WI38 (cell line): ENCODE data around the gene SEC14L1.

Experiments
- H3K4me3 ChIP-seq: 2 replicates; pipeline ENCODE4 v1.5.1; 2011; ENCODE audit warnings: low read depth, mild to moderate bottlenecking, control low read depth, low read length
- TF ChIP-seq, protein P1 (sequence below): IDR thresholded peaks from 2 replicates; pipeline ENCODE4 v1.5.1; 2012; ENCODE audit warnings: low read depth, mild to moderate bottlenecking, control low read depth, low read length

SEC14L1 gene

DNA sequence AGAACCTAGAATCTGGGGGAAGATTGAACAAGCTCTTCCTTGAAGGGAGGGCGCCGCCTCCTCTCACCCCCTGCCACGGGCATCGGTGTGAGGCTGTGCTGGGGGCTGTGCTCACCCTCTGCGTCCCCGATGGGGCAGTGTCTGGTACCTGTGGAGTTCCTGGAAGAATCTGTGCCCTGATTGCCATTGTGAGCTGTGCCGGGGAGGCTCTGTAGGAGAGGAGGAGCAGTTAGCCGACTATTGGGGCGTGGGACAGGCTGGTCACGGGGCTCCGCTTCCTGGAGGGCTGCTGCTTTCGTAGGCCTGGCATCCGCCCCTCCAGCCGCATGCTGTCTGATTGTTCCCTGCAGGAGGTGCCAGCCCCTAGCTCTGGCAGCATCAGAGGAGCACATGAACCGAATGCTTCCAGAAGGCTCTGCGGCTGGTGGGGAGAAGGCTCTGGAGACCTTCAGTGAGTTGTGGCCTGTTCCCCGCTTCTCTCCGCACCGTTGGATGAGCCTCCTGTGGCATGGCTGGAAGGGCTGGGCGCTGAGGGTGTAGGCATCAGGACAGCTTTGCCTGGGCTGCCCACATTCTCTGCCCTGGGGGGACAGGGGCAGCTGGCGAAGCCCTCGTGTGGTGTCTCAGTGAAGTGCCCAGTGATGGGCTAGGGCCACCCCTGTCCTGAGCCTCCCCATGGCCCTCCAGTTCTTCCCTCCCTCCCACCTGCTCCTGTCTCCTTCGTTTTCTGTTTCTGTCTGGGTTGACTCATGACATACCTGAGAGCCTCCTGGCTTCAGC is 86.9 kb downstream of the SEC14L1 start:
- no peak overlapping the region for H3K4me3 ChIP-seq
- TF ChIP-seq, protein P1, sequence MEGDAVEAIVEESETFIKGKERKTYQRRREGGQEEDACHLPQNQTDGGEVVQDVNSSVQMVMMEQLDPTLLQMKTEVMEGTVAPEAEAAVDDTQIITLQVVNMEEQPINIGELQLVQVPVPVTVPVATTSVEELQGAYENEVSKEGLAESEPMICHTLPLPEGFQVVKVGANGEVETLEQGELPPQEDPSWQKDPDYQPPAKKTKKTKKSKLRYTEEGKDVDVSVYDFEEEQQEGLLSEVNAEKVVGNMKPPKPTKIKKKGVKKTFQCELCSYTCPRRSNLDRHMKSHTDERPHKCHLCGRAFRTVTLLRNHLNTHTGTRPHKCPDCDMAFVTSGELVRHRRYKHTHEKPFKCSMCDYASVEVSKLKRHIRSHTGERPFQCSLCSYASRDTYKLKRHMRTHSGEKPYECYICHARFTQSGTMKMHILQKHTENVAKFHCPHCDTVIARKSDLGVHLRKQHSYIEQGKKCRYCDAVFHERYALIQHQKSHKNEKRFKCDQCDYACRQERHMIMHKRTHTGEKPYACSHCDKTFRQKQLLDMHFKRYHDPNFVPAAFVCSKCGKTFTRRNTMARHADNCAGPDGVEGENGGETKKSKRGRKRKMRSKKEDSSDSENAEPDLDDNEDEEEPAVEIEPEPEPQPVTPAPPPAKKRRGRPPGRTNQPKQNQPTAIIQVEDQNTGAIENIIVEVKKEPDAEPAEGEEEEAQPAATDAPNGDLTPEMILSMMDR, result no peak

- H3K4me3 ChIP-seq, result no peak overlapping the region
- TF ChIP-seq, protein P1, result no peak
These were observed 87.5 kb downstream of the SEC14L1 start for GRCh38 chr17:77228241-77228752.

- TF ChIP-seq, protein P1, result no peak
- H3K4me3 ChIP-seq, result no peak overlapping the region
These were observed 88.0 kb downstream of the SEC14L1 start for GRCh38 chr17:77228816-77229215.

DNA sequence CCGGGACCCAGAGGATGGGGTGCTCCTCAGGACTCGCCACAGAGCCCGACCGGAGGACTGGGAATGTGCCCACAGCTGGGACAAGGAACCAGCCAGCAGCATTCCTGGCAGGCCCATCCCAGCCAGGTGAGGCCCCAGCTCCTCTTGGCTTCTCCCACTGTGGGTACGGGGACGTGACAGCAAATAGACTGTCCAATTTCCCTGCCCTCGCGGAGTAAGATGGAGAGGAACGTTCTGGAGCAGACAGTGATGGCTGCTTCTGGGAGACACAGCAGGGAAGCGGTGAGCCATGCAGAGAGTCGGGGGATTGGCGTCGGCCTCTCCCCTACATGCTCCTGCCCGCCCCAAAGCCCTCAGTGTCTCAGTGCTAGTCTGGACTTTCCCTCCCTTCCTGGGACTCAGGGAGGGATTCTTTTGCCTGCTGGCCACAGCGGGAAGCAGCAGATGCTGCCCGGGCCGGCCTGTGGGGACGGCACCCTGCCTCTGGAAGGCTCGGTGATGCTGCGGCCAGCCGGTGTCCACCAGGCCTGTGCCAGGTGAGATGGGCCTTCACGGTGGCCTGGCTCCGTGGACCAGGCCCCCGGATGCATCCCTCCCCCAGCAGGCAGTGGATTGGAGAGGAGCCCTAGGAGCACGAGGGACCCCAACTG is 89.1 kb downstream of the SEC14L1 start:
- no peak overlapping the region for H3K4me3 ChIP-seq
- TF ChIP-seq, protein P1, result no peak

DNA sequence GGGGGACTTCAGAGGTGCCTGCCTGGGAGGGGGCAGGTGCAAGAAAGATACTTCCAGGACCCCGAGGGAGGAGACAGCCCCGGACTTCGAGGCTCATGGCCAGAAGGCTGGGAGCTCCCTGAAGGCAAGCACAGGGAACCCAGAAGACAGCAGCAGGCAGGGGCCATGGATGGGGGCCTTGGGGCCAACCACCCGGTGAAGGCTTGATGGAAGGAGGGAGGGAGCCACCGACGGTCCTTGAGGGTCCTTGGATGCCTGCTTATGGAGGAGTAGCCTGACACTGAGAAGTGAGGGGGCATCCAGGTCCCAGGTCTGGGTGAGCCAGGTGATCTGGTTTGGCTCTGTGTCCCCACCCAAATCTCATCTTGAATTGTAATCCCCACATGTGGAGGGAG is 89.7 kb downstream of the SEC14L1 start:
- TF ChIP-seq, protein P1, result no peak
- no peak overlapping the region for H3K4me3 ChIP-seq

- H3K4me3 ChIP-seq, result no peak overlapping the region
- TF ChIP-seq, protein P1, result no peak
These were observed 90.5 kb downstream of the SEC14L1 start for GRCh38 chr17:77231076-77231871.

DNA sequence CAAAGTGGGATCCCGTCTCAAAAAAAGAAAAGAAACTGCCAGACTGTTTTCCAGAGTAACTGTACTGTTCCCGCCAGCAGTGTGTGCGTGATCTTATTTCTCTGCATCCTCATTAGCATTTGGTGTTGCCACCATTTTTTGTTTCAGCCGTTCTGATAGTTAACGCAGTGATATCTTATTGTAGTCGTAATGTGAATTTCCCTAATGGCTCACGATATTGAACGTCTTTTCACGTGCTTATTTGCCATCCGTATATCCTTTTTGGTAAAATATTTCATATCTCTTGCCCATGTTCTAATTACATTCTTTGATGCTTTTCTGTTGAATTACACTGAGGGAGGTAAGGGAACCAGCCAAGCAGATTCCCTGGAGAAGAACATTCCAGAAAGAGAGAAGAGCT is 92.4 kb downstream of the SEC14L1 start:
- TF ChIP-seq, protein P1, result no peak
- no peak overlapping the region for H3K4me3 ChIP-seq
